ENCODE measurements around the gene MGMT.

GRCh38 chr10:129553928-129554327 lies 86.9 kb downstream of the MGMT start:
- TF ChIP-seq CTCF (conservative IDR thresholded peaks at IDR 0.05), result no peak
- no peak for TF ChIP-seq EZH2 (IDR thresholded peaks at IDR 0.05; ENCODE audit: low read depth)

Data from PC-9 (cell line).